ELF-1 (cell line): ENCODE measurements around the gene UGT8.

ENCODE experiments used
- DNase-seq: peaks from one replicate; pipeline ENCODE4 v3.0.0-alpha.2; 2016; ENCODE audit warnings: low read depth, low spot score

UGT8 gene

DNA sequence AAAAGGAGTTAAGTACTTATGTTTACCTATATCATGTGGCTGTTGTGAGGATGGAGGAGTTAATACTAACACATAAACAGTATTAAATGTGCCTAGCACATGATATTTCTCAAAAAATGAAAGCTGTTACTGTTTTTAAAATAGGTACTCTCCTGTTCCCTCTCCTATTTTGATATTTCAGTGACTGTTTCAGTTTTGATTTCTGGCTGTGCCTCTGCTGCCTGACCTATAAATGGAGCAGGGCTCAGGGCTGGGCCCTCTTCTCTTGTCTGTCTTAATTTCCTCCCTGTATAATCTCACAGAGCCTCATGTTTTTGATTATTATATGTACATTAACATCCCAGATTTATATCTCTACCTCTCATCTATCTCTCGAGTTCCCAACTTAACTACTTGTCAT is 93.3 kb downstream of the UGT8 start:
- DNase-seq = no peak

DNA sequence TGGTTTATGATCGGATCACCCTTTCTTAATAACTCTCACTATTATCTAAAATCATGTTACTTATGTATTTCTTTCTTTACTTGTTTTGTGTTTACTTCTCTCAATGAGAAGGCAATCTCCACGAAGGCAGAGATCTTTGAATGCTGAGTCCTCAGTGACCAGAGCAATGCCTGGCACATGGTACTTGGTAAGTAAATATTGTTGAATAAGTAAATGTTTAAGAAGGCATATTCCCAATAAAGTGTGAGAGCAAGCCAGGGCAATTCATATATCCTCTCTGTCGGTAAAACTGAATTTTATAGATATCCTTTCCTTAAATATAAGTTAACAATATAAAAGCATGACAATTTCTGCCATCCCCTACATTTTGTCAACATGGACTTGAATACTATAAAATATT is 94.4 kb downstream of the UGT8 start:
- no peak for DNase-seq

DNA sequence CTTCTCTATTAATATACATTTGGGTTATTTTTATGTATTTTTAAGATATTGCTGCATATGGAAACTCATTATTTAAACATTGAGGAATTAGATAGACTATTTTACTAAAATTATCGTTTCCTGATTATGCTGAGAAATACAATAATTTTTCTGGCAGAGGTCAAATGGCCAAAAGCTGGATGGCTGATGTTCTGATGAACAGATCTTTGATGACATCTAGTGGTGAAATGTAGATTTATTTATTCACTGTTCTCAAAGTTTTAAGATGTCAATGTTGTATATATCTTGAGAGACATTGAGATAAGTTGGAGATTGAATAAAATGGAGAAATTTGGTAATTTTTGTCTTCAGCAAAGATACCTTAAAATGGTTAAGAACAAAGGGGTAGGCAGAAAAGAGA is 96.2 kb downstream of the UGT8 start:
- no peak for DNase-seq

- DNase-seq = no peak
These were observed 99.6 kb downstream of the UGT8 start for GRCh38 chr4:114698231-114698630.

GRCh38 chr4:114701491-114701890 is 102.9 kb downstream of the UGT8 start:
- no peak for DNase-seq

- no peak for DNase-seq
These were observed 118.8 kb downstream of the UGT8 start for GRCh38 chr4:114717432-114717831.

GRCh38 chr4:114725066-114725465 is 126.5 kb downstream of the UGT8 start:
- no peak for DNase-seq

DNA sequence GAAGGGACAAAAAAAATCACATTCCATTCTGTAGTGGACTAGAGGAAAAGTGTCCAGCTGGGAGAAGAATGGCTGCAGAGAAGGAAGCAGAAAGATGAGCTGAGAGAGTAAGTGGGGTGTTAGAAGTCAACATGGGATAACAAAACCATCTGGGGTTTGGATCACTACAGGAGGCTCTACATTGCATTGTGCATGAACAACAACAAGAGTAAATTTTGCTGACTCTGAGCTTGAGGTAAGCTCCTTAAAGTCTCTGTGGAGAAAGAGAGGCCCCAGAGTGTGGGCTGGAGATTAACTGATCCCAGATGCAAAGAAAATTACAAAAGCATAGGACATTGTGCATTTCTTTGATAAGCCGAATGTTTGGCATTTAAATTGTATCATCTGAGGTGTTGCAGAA is 128.9 kb downstream of the UGT8 start:
- no peak for DNase-seq
